ENCODE results near the gene CDC14B. TPM values are rescaled to one million over a fixed set of nuclear protein-coding genes. Genes with fewer than 3 reads are reported as not detected.
"Not testable (repeated sequence)": the region's sequence is repeated elsewhere in the genome, so short reads cannot be mapped to it uniquely, and the experiment has no call there.

Gene CDC14B
- total RNA-seq, 4 donors from 2014 or later: 19.8 to 28.8 (median 23.6) TPM

DNA sequence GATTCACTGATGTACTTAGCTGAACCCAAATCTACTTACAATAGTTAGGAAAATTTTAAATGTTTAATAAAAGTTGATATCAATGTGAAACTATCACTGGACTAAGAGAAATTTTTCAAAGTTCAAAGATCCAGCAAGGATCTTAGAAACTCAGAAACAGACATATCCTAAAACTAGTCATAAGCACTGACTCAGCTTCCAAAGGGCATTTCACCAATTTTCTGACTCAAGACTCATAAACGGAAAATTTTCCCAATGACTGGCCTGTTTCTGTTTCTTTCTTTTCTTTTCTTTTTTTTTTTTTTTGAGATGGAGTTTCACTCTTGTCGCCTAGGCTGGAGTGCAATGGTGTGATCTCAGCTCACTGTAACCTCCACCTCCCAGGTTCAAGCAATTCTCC lies 66.6 kb downstream of the CDC14B start:
- ATAC-seq: no peak
- Histone ChIP-seq H3K27ac (peak overlapping the region in 2 of 4 donors; percentile 26 to 67), H3K9me3 (no peaks in the 10 kb centered on the region), H3K27me3 (no peaks in the 10 kb centered on the region), H3K4me3 (no peak overlapping the region), H3K36me3 (peaks cover 0 to 33% of the 10 kb centered on the region in 2 donors), H3K4me1 (peaks cover 0 to 26% (median 0%) of the 10 kb centered on the region in 3 donors)
- no peak for TF ChIP-seq POLR2AphosphoS5 (IDR thresholded peaks at IDR 0.05)
- TF ChIP-seq, protein P1, sequence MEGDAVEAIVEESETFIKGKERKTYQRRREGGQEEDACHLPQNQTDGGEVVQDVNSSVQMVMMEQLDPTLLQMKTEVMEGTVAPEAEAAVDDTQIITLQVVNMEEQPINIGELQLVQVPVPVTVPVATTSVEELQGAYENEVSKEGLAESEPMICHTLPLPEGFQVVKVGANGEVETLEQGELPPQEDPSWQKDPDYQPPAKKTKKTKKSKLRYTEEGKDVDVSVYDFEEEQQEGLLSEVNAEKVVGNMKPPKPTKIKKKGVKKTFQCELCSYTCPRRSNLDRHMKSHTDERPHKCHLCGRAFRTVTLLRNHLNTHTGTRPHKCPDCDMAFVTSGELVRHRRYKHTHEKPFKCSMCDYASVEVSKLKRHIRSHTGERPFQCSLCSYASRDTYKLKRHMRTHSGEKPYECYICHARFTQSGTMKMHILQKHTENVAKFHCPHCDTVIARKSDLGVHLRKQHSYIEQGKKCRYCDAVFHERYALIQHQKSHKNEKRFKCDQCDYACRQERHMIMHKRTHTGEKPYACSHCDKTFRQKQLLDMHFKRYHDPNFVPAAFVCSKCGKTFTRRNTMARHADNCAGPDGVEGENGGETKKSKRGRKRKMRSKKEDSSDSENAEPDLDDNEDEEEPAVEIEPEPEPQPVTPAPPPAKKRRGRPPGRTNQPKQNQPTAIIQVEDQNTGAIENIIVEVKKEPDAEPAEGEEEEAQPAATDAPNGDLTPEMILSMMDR (IDR thresholded peaks at IDR 0.05): no peak
- TF ChIP-seq EP300 (IDR thresholded peaks at IDR 0.05): no peak
- TF ChIP-seq POLR2A (IDR thresholded peaks at IDR 0.05): no peak
- WGBS, 2 donors (ENCODE audit: low coverage in 1 of 2): 22 to 86% methylated on average over 1 to 2 of the region's 2 CpGs

DNA sequence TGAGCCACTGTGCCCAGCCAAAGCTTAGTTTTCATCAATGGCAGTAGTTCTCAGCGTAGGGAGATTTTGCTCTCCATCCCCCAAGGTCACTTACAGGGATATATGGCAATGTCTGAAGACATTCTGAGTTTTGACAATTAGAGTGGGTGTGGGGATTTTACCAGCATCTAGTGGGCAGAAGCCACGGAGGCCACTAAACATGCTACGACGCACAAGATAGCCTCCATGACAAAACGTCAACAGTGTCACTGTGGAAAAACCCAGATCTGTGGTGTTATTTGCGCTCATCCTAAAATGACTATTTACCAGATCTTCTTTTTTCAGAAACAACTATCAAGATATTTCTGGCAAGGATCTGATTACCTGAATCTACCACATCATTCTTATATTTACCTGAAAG lies 68.2 kb downstream of the CDC14B start:
- H3K27ac ChIP-seq: no peak overlapping the region
- TF ChIP-seq, protein P1 (IDR thresholded peaks at IDR 0.05): no peak
- no peak for TF ChIP-seq EP300 (IDR thresholded peaks at IDR 0.05)
- TF ChIP-seq POLR2A (IDR thresholded peaks at IDR 0.05): no peak
- TF ChIP-seq POLR2AphosphoS5 (IDR thresholded peaks at IDR 0.05): no peak
- ATAC-seq: no peak
- H3K4me3 ChIP-seq: no peak overlapping the region
- H3K27me3 ChIP-seq: no peaks in the 10 kb centered on the region
- peaks cover 0 to 44% of the 10 kb centered on the region in 2 donors for H3K36me3 ChIP-seq
- peaks cover 0 to 26% (median 0%) of the 10 kb centered on the region in 3 donors for H3K4me1 ChIP-seq
- H3K9me3 ChIP-seq: no peaks in the 10 kb centered on the region
- 91 to 94% methylated on average over 5 to 6 of the region's 6 CpGs for WGBS, 2 donors (ENCODE audit: low coverage in 1 of 2)

DNA sequence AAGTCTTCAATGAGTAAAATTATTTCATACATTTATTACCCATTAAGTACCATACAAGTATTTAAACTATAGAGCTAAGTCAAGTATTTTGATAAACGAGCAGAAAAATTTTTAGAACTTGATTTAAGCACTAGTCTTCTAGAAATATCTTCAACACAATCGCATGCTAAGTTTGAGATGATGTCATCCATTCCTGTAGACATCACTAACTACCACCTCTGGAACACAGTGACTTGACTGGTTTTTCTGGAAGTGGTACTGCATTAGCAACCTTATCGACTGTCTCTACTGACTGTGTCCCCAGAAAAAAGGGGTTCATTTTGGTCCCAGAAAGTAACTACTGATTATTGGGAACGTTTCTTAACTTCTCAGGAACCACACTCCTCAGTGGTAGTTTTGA lies 69.0 kb downstream of the CDC14B start:
- Histone ChIP-seq H3K27ac (no peak overlapping the region), H3K4me3 (no peak overlapping the region), H3K9me3 (no peaks in the 10 kb centered on the region), H3K36me3 (peaks cover 0 to 44% of the 10 kb centered on the region in 2 donors), H3K27me3 (no peaks in the 10 kb centered on the region), H3K4me1 (peaks cover 0 to 21% (median 0%) of the 10 kb centered on the region in 3 donors)
- ATAC-seq: no peak
- TF ChIP-seq POLR2A (IDR thresholded peaks at IDR 0.05) (no peak), POLR2AphosphoS5 (IDR thresholded peaks at IDR 0.05) (no peak), EP300 (IDR thresholded peaks at IDR 0.05) (no peak)
- TF ChIP-seq, protein P1 (IDR thresholded peaks at IDR 0.05): no peak
- 82 to 96% methylated on average over 2 to 4 of the region's 4 CpGs for WGBS, 2 donors (ENCODE audit: low coverage in 1 of 2)

DNA sequence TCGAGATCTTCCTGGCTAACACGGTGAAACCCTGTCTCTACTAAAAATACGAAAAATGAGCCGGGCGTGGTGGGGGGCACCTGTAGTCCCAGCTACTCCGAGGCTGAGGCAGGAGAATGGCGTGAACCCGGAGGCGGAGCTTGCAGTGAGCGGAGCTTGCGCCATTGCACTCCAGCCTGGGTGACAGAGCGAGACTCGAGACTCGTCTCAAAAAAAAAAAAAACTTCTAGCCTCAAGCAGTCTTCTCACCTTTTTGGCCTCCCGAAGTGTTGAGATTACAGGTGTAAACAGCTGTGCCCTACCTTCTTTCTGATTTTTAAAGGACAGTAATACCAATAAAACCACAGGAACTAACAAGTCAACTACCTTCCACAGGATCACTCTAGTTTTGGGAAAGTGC lies 76.5 kb downstream of the CDC14B start:
- H3K4me3 ChIP-seq, H3K9me3 ChIP-seq, H3K27me3 ChIP-seq, ATAC-seq, H3K4me1 ChIP-seq, H3K27ac ChIP-seq: not testable (repeated sequence)
- peaks cover 0 to 62% of the 10 kb centered on the region in 2 donors for H3K36me3 ChIP-seq
- WGBS, 2 donors (ENCODE audit: low coverage in 1 of 2): 74 to 95% methylated on average over 12 to 14 of the region's 15 CpGs

DNA sequence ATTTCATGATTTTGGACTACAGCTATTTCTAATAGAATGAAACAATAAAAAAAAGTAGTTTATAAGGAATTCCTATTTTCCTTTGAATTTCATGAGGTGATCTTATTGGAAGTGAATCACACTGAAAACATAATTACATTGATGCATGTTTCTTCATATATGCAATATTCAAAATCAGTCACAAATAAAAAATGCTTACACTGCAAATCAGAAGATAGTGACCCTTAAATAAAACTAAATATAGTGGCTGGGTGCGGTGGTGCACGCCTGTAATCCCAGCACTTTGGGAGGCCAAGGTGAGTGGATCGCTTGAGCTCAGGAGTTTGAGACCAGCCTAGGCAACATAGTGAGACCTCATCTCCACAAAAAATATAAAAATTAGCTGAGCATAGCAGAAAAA lies 79.5 kb downstream of the CDC14B start:
- no peak overlapping the region for H3K4me3 ChIP-seq
- 100% methylated on average over 1 to 3 of the region's 3 CpGs for WGBS, 2 donors (ENCODE audit: low coverage in 1 of 2)
- no peaks in the 10 kb centered on the region for H3K27me3 ChIP-seq
- no peaks in the 10 kb centered on the region for H3K4me1 ChIP-seq
- ATAC-seq: no peak
- TF ChIP-seq EP300 (IDR thresholded peaks at IDR 0.05) (no peak), POLR2AphosphoS5 (IDR thresholded peaks at IDR 0.05) (no peak)
- H3K36me3 ChIP-seq: peaks cover 0 to 73% of the 10 kb centered on the region in 2 donors
- H3K9me3 ChIP-seq: no peaks in the 10 kb centered on the region
- no peak overlapping the region for H3K27ac ChIP-seq

DNA sequence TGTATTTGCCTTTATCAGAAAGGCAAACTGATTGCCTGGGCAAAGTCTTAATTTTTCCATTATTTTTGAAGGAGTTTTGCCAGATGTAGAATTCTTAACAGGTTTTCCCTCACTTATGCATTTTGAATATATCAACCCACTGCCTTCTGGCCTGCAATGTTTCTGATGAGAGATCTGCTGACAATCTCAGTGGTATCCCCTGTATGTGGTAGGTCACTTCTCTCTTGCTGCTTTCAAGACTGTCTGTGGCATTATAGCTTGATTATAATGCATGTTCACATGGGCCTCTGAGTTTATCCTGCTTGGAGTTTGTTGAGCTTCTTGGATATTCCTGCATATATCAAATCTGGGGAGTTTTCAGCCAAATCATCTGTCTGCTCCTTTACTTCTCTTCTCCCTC lies 87.5 kb downstream of the CDC14B start:
- no peak for ATAC-seq
- no peak overlapping the region for H3K4me3 ChIP-seq
- TF ChIP-seq EP300 (IDR thresholded peaks at IDR 0.05) (no peak), POLR2A (IDR thresholded peaks at IDR 0.05) (no peak), POLR2AphosphoS5 (IDR thresholded peaks at IDR 0.05) (no peak)
- TF ChIP-seq, protein P1 (IDR thresholded peaks at IDR 0.05): no peak
- H3K4me1 ChIP-seq: no peaks in the 10 kb centered on the region
- H3K36me3 ChIP-seq: peaks cover 0 to 61% of the 10 kb centered on the region in 2 donors
- H3K9me3 ChIP-seq: no peaks in the 10 kb centered on the region
- H3K27me3 ChIP-seq: no peaks in the 10 kb centered on the region
- no peak overlapping the region for H3K27ac ChIP-seq

Measured in gastroesophageal sphincter (tissue), 4 donors.